CD4-positive, alpha-beta T cell (primary cell): ENCODE data around the gene SH3BGR. TPM values are rescaled to one million over a fixed set of nuclear protein-coding genes. Genes with fewer than 3 reads are reported as not detected.

ENCODE experiments used
- ATAC-seq: fragments of 200-7000 bp; cut with Tn5 transposase; one replicate; pipeline ENCODE4 v1.10.0; 2022; ENCODE audit warnings: mild to moderate bottlenecking; ENCODE audit not compliant: poor library complexity
- CTCF ChIA-PET: fragments of 350-600 bp; sonication (Branson Sonifier 250); formaldehyde crosslinking; loops from one replicate; lab custom pipeline; 2021; ENCODE audit warnings: antibody characterized with exemption, inconsistent platforms; lab: Charles Lee
- POLR2A ChIA-PET: fragments of 350-600 bp; sonication (Branson Sonifier 250); formaldehyde crosslinking; loops from one replicate; lab custom pipeline; 2021; ENCODE audit warnings: antibody characterized with exemption, inconsistent platforms; lab: Charles Lee
- DNase-seq, 14 experiments: peaks; one replicate each; pipeline ENCODE4 v3.0.0-alpha.2; 2013 to 2020; ENCODE audit warnings: mixed read lengths in 2 of 14
- H3K27ac ChIP-seq, 2 donors: one replicate each; pipeline versions ENCODE4 v1.5.1 to v1.7.0; 2013; ENCODE audit warnings: low read length in 2 of 2, low read depth in 1 of 2, mild to moderate bottlenecking in 1 of 2
- H3K27me3 ChIP-seq, 2 experiments: 1 replicate in 1 of 2; 2 replicates in 1 of 2; pipeline versions ENCODE4 v1.6.1 to v1.7.0; 2013; ENCODE audit warnings: low read length in 2 of 2, control low read depth in 1 of 2, mild to moderate bottlenecking in 1 of 2, moderate library complexity in 1 of 2; ENCODE audit not compliant: insufficient read depth in 2 of 2, control insufficient read depth in 1 of 2
- H3K36me3 ChIP-seq: one replicate; pipeline ENCODE4 v1.6.1; 2013; ENCODE audit warnings: low read length, control low read depth; ENCODE audit not compliant: insufficient read depth
- H3K4me1 ChIP-seq: one replicate; pipeline ENCODE4 v1.6.1; 2013; ENCODE audit warnings: low read length, control low read depth; ENCODE audit not compliant: insufficient read depth
- H3K4me3 ChIP-seq: one replicate; pipeline ENCODE4 v1.5.1; 2013; ENCODE audit warnings: mild to moderate bottlenecking, low read length, moderate library complexity
- H3K9me3 ChIP-seq, 2 experiments: 1 replicate in 1 of 2; 2 replicates in 1 of 2; pipeline versions ENCODE4 v1.6.1 to v1.7.0; 2013; ENCODE audit warnings: low read length in 2 of 2, mild to moderate bottlenecking in 2 of 2, control low read depth in 1 of 2, moderate library complexity in 1 of 2; ENCODE audit not compliant: control insufficient read depth in 1 of 2, insufficient read depth in 1 of 2
- H3K27ac Mint-ChIP-seq: one replicate; pipeline ENCODE4 v1.8.0; 2020; ENCODE audit warnings: mixed read lengths
- H3K27me3 Mint-ChIP-seq: one replicate; pipeline ENCODE4 v1.8.0; 2021; ENCODE audit warnings: mixed read lengths
- H3K36me3 Mint-ChIP-seq: one replicate; pipeline ENCODE4 v1.8.0; 2021; ENCODE audit warnings: low read depth, mixed read lengths
- H3K4me1 Mint-ChIP-seq: one replicate; pipeline ENCODE4 v1.8.0; 2021; ENCODE audit warnings: low read depth, mixed read lengths
- H3K4me3 Mint-ChIP-seq: one replicate; pipeline ENCODE4 v1.8.0; 2020; ENCODE audit warnings: mild to moderate bottlenecking, mixed read lengths
- H3K9me3 Mint-ChIP-seq: one replicate; pipeline ENCODE4 v1.8.0; 2020; ENCODE audit warnings: mixed read lengths
- intact Hi-C, 2 experiments: fragments of 100-400 bp; cut with DNase I in 1 of 2; cut with micrococcal nuclease in 1 of 2; formaldehyde crosslinking; loops; one replicate each; pipeline versions ENCODE4 v1.15.1 to v1.9.0; 2023 to 2025; cut with DNase I, micrococcal nuclease
- total RNA-seq, 174 experiments: library from RNA in 2 of 174; stranded (reverse) in 2 of 174; gene quantifications; one replicate each; pipeline ENCODE4 v1.2.3 and lab custom pipeline; 2021 to 2026
- TF ChIP-seq, protein P1 (sequence below): fragments of 200-600 bp; IDR thresholded peaks from one replicate; pipeline ENCODE4 v1.8.0; 2022; ENCODE audit warnings: antibody characterized with exemption, mild to moderate bottlenecking

SH3BGR gene
- total RNA-seq, 2 experiments from 2014 or later, result 0.63 to 0.87 TPM

DNA sequence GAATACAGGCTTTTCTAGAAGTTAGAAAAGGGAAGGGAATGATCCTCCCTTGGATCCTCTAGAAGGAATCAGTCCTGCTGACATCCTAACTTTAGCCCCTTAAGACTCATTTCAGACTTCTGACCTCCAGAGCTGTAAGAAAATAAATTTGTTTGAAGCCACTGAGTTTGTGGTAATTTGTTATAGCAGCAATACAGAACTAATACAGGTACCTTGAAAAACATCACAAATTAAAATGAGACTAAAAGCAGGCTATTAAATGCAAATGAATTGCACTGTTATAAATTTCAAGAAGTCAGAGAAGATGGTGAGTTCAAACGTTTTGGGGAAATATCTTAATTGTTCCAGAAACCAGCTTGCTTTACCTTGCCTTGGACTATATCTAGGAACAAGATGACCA lies 12.5 kb upstream of the SH3BGR start:
- ChIA-PET CTCF (no interaction called here), POLR2A (no interaction called here)
- Histone ChIP-seq H3K27ac (no peak overlapping the region), H3K36me3 (no peaks in the 10 kb centered on the region), H3K27me3 (no peaks in the 10 kb centered on the region), H3K9me3 (no peaks in the 10 kb centered on the region), H3K4me1 (no peaks in the 10 kb centered on the region), H3K4me3 (no peak overlapping the region)
- Mint-ChIP-seq H3K27ac (no peak overlapping the region), H3K4me3 (no peak overlapping the region), H3K9me3 (no peaks in the 10 kb centered on the region), H3K4me1 (no peaks in the 10 kb centered on the region), H3K27me3 (peaks cover 27% of the 10 kb centered on the region), H3K36me3 (no peaks in the 10 kb centered on the region)
- no peak for ATAC-seq
- TF ChIP-seq, protein P1, sequence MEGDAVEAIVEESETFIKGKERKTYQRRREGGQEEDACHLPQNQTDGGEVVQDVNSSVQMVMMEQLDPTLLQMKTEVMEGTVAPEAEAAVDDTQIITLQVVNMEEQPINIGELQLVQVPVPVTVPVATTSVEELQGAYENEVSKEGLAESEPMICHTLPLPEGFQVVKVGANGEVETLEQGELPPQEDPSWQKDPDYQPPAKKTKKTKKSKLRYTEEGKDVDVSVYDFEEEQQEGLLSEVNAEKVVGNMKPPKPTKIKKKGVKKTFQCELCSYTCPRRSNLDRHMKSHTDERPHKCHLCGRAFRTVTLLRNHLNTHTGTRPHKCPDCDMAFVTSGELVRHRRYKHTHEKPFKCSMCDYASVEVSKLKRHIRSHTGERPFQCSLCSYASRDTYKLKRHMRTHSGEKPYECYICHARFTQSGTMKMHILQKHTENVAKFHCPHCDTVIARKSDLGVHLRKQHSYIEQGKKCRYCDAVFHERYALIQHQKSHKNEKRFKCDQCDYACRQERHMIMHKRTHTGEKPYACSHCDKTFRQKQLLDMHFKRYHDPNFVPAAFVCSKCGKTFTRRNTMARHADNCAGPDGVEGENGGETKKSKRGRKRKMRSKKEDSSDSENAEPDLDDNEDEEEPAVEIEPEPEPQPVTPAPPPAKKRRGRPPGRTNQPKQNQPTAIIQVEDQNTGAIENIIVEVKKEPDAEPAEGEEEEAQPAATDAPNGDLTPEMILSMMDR, result no peak
- intact Hi-C loops, result no loop called here
- DNase-seq, result no peak

DNA sequence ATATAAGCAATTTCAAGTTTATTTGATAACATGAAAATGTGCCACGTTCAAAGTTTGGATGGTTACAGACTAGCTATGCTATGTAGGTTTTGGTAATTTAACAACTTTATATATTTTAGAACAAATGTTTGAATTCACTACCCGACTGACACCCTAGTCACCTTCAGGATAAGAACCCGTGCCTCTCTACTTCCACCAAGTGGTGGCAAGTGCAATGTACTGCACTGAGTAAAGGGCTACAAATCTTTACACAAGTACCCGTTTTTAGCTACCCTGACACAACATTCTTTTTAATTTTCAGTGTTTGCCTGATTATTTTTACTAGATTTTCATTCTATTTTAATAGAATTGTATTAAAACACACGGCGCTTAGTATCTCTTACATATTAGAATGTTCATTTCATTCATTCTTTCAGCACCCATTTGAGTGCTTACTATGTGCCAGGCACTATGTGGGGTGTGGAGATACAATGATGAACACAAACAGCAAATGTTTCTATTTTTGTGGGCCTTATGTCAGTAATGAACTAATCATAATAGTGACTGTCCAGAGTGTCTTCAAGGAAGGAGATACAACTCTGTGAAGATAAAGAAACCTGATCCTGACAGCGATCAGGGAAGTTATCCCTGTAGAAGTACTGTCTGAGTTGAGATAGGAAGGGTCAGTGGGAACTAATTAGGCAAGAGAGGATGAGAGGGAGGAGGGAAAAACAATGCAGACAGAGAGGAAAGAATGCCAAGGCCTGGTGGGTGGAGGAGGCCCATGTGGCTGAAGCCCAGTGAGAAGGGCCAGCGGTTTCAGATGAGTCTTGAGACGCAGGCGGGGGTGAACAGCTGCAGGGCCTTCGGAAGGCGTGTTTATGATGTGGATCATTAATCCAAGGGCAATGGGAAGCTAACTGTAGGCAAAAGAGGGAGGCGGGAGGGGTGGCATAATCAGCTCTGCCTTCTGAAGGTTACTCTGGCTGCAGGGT lies 10.0 kb upstream of the SH3BGR start:
- Histone ChIP-seq H3K27ac (no peak overlapping the region), H3K4me3 (no peak overlapping the region), H3K27me3 (no peaks in the 10 kb centered on the region), H3K36me3 (no peaks in the 10 kb centered on the region), H3K9me3 (no peaks in the 10 kb centered on the region), H3K4me1 (peaks cover 11% of the 10 kb centered on the region)
- TF ChIP-seq, protein P1, result peak; percentile 74
- Mint-ChIP-seq H3K9me3 (no peaks in the 10 kb centered on the region), H3K36me3 (peaks cover 9% of the 10 kb centered on the region), H3K4me1 (peaks cover 15% of the 10 kb centered on the region), H3K27me3 (peaks cover 27% of the 10 kb centered on the region), H3K27ac (no peak overlapping the region), H3K4me3 (peak overlapping the region; percentile 44)
- ATAC-seq (peak; percentile 48), DNase-seq (peak in 9 of 14 experiments; percentile 5 to 65 (median 31))
- intact Hi-C loops, result loop anchor here (1.0 to 10.0 kb wide), 3 partner anchors 68 to 637 kb away; partner anchors contain the start of genes BRWD1 (in 1 of the 2) and ETS2 (in 1 of the 2)
- CTCF ChIA-PET, result interaction anchor here (0.6 to 1.3 kb wide), 11 partner anchors 8 to 261 kb away, joined by 3 to 5 read pairs (median 3); no protein-coding TSS in a partner anchor
- POLR2A ChIA-PET, result no interaction called here

DNA sequence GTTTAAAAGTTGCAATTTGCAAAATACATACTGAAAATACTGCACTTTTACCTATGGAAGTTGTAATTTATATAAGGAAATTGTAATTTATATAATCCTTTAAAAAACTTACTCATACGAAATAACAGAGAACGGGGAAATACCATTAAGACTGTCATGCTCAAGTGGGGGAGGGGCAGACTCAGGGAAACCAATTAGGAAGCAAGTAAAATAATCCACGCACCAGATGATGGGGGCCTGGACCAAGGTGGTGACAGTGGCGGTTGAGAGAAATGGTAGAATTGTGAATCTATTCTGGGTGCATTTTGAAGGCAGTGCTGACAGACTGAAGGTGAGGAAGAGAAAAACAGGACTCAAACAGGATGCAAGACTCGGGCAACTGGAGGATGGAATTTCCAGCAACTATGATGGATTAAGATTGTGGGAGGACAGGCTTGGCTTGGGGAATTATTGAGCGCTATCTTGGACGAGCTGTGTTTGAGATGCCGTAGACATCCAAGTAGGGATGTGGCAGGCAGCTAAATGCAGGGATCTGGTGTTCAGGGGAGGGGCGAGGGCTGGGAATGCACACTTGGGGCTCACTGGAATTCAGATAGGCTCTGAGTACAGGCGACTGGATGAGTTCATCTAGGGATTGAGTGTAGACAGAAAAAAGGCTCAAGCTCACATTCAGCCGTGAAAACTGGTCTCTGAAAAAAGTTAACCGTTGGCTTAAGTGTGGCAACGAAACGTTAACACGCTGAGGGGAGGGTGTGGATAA lies 7.2 kb upstream of the SH3BGR start:
- no peaks in the 10 kb centered on the region for H3K27me3 ChIP-seq
- peaks cover 18% of the 10 kb centered on the region for H3K27me3 Mint-ChIP-seq
- H3K4me1 Mint-ChIP-seq, result peaks cover 15% of the 10 kb centered on the region
- ATAC-seq (no peak), DNase-seq (peak in 1 of 14 experiments; percentile 12)
- peak overlapping the region; percentile 91 for H3K27ac Mint-ChIP-seq
- H3K36me3 Mint-ChIP-seq, result peaks cover 9% of the 10 kb centered on the region
- no peak overlapping the region for H3K27ac ChIP-seq
- ChIA-PET POLR2A (interaction anchor here (1.0 kb wide), 3 partner anchors 57 to 132 kb away, joined by 3 to 5 read pairs (median 3); partner anchors contain the start of gene HMGN1), CTCF (no interaction called here)
- intact Hi-C loops, result loop anchor here (1.0 to 10.0 kb wide), 6 partner anchors 57 to 640 kb away; partner anchors contain the start of genes BRWD1 (in 2 of the 2), ETS2 (in 1 of the 2) and PSMG1 (in 1 of the 2)
- no peaks in the 10 kb centered on the region for H3K36me3 ChIP-seq
- peaks cover 11% of the 10 kb centered on the region for H3K4me1 ChIP-seq
- H3K9me3 ChIP-seq, result no peaks in the 10 kb centered on the region
- H3K9me3 Mint-ChIP-seq, result no peaks in the 10 kb centered on the region
- TF ChIP-seq, protein P1, result no peak
- H3K4me3 Mint-ChIP-seq, result peak overlapping the region; percentile 92
- peak overlapping the region; percentile 71 for H3K4me3 ChIP-seq
